ENCODE results near the gene PHF11.

GRCh38 chr13:49569993-49570689, 74.4 kb downstream of the PHF11 start:
- TF ChIP-seq, protein P1, sequence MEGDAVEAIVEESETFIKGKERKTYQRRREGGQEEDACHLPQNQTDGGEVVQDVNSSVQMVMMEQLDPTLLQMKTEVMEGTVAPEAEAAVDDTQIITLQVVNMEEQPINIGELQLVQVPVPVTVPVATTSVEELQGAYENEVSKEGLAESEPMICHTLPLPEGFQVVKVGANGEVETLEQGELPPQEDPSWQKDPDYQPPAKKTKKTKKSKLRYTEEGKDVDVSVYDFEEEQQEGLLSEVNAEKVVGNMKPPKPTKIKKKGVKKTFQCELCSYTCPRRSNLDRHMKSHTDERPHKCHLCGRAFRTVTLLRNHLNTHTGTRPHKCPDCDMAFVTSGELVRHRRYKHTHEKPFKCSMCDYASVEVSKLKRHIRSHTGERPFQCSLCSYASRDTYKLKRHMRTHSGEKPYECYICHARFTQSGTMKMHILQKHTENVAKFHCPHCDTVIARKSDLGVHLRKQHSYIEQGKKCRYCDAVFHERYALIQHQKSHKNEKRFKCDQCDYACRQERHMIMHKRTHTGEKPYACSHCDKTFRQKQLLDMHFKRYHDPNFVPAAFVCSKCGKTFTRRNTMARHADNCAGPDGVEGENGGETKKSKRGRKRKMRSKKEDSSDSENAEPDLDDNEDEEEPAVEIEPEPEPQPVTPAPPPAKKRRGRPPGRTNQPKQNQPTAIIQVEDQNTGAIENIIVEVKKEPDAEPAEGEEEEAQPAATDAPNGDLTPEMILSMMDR (conservative IDR thresholded peaks at IDR 0.05; ENCODE audit: low read depth, low read length), result no peak
- TF ChIP-seq EZH2 (IDR thresholded peaks at IDR 0.05; ENCODE audit: borderline replicate concordance, low read depth, low read length, poor library complexity, severe bottlenecking), result no peak
